Measurements from ENCODE around the gene CLSTN2.
A peak's percentile ranks its signal among the peaks of the same experiment; 100 is the strongest.

The CLSTN2 gene

GRCh38 chr3:140093742-140094141 lies 158.8 kb downstream of the CLSTN2 start:
- no peaks in the 10 kb centered on the region for H3K4me1 Mint-ChIP-seq
- H3K9me3 Mint-ChIP-seq, result peaks cover 4% of the 10 kb centered on the region
- ATAC-seq (ENCODE audit: low read depth) (no peak), DNase-seq (ENCODE audit: low spot score in 2 of 2) (no peak)
- no peak overlapping the region for H3K4me3 Mint-ChIP-seq
- no peaks in the 10 kb centered on the region for H3K36me3 Mint-ChIP-seq
- peaks cover 5% of the 10 kb centered on the region for H3K27me3 Mint-ChIP-seq
- H3K27ac Mint-ChIP-seq, result no peak overlapping the region

DNA sequence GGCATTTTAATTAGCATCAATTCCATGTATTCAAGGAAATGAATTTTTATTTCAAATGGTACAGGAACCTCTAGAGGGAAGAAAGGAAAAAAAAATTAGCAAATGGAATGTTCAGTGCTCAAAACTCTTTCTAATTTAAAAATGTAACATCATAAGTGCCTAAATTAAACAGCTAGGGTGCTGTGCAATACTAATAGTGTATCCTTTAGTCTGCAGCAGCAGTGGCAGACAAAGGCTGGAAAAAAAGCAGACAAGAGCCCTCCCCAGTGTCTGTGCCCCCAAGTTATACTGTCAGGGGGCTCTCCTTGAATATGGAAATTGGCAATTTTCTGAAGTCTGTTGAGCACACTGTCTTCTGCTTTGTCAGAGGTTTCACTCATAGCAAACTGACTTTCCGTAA lies 159.5 kb downstream of the CLSTN2 start:
- Mint-ChIP-seq H3K9me3 (peaks cover 4% of the 10 kb centered on the region), H3K27ac (no peak overlapping the region), H3K4me3 (no peak overlapping the region), H3K36me3 (no peaks in the 10 kb centered on the region), H3K4me1 (no peaks in the 10 kb centered on the region), H3K27me3 (peaks cover 5% of the 10 kb centered on the region)
- ATAC-seq (ENCODE audit: low read depth) (no peak), DNase-seq (ENCODE audit: low spot score in 2 of 2) (no peak)

DNA sequence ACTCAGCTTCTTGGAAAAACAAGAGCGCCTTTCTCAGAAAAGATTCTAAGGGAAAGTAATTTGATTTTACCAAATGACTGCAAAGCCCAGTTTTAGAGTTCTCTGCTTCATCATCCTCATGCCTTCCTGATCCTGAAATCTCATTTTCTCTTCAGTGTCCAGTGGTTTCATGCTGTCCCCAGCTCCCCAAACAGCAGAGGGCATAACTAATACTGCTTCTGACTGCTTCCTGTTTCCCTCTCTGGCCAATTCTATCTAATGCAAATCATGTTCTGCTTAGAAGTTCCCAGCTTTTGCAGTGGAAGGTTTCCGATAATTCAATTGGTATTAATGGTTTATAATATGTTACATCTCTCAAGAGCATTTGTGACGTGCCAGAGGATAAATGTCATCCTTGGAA lies 161.1 kb downstream of the CLSTN2 start:
- Mint-ChIP-seq H3K9me3 (peaks cover 2% of the 10 kb centered on the region), H3K27ac (no peak overlapping the region), H3K4me3 (no peak overlapping the region), H3K4me1 (no peaks in the 10 kb centered on the region), H3K36me3 (no peaks in the 10 kb centered on the region), H3K27me3 (peaks cover 1% of the 10 kb centered on the region)
- DNase-seq (ENCODE audit: low spot score in 2 of 2) (no peak), ATAC-seq (ENCODE audit: low read depth) (no peak)

DNA sequence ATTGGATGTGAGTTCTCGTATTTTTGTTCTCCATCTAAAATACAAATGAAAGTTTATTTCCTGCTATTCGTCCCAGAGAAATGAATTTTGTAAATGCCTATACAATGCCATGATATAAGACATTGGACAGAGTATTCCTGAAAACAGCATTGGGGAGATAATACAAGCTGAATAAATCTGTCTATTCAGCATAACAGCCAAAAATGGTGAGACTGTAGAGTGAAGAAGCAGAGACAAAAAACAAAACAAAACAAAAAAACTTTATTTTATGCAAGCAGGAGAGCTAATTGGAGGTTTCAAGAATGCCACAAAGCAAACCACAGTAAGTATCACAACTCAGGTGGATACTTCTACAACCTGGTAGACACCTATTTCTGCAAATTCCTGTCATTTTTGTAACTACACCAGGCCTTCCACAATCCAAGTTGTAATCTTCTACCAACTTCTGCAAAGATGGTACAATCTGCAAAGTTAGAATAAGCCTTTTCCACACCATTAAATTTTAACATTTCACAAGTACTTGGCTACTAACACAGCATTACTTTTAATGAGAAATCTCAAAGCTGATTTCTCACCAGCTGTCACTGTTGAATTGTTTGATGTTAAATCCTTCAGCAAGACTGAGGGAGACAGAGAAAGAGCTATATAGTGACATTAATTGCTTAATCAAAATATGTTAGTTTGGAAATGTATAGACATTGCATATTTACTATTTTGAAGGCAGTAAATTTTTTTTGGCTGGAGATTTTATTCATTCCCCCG lies 163.1 kb downstream of the CLSTN2 start:
- Mint-ChIP-seq H3K9me3 (peaks cover 2% of the 10 kb centered on the region), H3K27ac (no peak overlapping the region), H3K4me1 (no peaks in the 10 kb centered on the region), H3K27me3 (peaks cover 1% of the 10 kb centered on the region), H3K36me3 (no peaks in the 10 kb centered on the region), H3K4me3 (no peak overlapping the region)
- DNase-seq (ENCODE audit: low spot score in 2 of 2) (no peak), ATAC-seq (ENCODE audit: low read depth) (no peak)

- no peak overlapping the region for H3K27ac Mint-ChIP-seq
- H3K27me3 Mint-ChIP-seq, result peaks cover 1% of the 10 kb centered on the region
- H3K4me3 Mint-ChIP-seq, result no peak overlapping the region
- peaks cover 2% of the 10 kb centered on the region for H3K9me3 Mint-ChIP-seq
- no peak for DNase-seq (ENCODE audit: low spot score in 2 of 2)
- no peak for ATAC-seq (ENCODE audit: low read depth)
- no peaks in the 10 kb centered on the region for H3K4me1 Mint-ChIP-seq
- H3K36me3 Mint-ChIP-seq, result no peaks in the 10 kb centered on the region
Observed at GRCh38 chr3:140100479-140100878, 165.5 kb downstream of the CLSTN2 start.

DNA sequence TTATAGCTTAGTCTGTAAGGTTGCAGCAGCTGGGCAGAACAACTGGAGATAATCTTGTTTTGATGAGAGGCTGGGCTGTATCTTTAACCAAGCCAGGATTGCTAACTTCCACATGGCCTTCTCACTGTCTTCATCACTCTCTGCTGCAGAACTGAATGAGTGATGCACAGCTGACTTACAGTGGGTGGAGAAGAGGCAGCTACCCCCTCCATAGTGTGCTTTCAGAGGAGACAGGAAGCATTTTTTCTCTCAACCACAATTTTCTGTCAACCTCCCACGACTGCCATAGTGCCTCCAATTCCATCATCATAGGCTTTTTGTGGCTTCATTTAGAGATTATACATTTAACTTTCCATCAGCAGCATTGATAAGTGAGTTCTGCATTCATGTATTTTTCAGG lies 168.2 kb downstream of the CLSTN2 start:
- no peaks in the 10 kb centered on the region for H3K27me3 Mint-ChIP-seq
- H3K27ac Mint-ChIP-seq, result no peak overlapping the region
- DNase-seq (ENCODE audit: low spot score in 2 of 2) (no peak), ATAC-seq (ENCODE audit: low read depth) (no peak)
- no peaks in the 10 kb centered on the region for H3K9me3 Mint-ChIP-seq
- no peaks in the 10 kb centered on the region for H3K36me3 Mint-ChIP-seq
- no peaks in the 10 kb centered on the region for H3K4me1 Mint-ChIP-seq
- no peak overlapping the region for H3K4me3 Mint-ChIP-seq

- ATAC-seq (ENCODE audit: low read depth) (no peak), DNase-seq (ENCODE audit: low spot score in 2 of 2) (no peak)
- Mint-ChIP-seq H3K27ac (no peak overlapping the region), H3K36me3 (no peaks in the 10 kb centered on the region), H3K4me1 (no peaks in the 10 kb centered on the region), H3K4me3 (no peak overlapping the region), H3K27me3 (peaks cover 1% of the 10 kb centered on the region), H3K9me3 (no peaks in the 10 kb centered on the region)
Observed at GRCh38 chr3:140103986-140104645, 169.1 kb downstream of the CLSTN2 start.

- Mint-ChIP-seq H3K27me3 (peaks cover 5% of the 10 kb centered on the region), H3K27ac (no peak overlapping the region), H3K4me1 (no peaks in the 10 kb centered on the region), H3K4me3 (no peak overlapping the region), H3K36me3 (no peaks in the 10 kb centered on the region), H3K9me3 (no peaks in the 10 kb centered on the region)
- ATAC-seq (ENCODE audit: low read depth), result no peak
- DNase-seq (ENCODE audit: low spot score in 2 of 2), result no peak
Observed at GRCh38 chr3:140113996-140114788, 179.2 kb downstream of the CLSTN2 start.

DNA sequence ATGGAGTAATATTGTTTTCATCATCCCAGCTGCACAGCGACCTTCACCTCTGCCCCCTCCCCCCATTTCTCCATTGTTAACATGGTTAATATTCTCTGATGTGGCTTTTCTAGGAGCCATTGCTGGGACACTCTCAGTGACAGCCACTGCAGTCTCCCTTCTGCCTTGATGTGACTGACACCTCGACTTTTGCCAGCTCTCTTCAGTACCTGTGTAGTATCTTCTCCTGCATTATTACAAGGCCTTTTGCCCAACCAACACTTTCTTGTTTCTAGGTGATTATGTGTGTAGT lies 179.8 kb downstream of the CLSTN2 start:
- no peak for ATAC-seq (ENCODE audit: low read depth)
- no peaks in the 10 kb centered on the region for H3K36me3 Mint-ChIP-seq
- peaks cover 5% of the 10 kb centered on the region for H3K27me3 Mint-ChIP-seq
- no peak for DNase-seq (ENCODE audit: low spot score in 2 of 2)
- H3K4me1 Mint-ChIP-seq, result no peaks in the 10 kb centered on the region
- no peaks in the 10 kb centered on the region for H3K9me3 Mint-ChIP-seq
- no peak overlapping the region for H3K27ac Mint-ChIP-seq
- no peak overlapping the region for H3K4me3 Mint-ChIP-seq

DNA sequence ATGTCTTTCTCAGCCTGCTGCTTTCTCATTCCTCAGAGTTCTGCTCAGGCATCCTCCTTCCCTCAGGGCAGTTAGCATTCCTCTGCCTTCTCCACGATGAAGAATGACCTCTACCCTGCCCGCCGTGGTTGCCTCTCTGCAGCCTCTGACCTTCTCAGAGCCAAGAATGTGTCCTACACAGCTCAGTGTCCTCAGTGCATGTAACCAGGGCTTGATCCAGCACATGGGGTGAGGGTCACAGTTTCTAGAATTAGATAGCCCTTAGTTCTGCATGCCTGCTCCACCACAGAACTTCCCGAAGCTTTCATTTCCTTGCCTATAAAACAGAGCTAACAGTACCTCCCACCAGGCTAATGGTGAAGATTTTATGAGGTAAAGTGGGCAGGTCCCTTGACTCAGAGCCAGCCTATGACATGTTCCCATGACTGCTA lies 182.1 kb downstream of the CLSTN2 start:
- Mint-ChIP-seq H3K4me3 (no peak overlapping the region), H3K4me1 (no peaks in the 10 kb centered on the region), H3K27ac (no peak overlapping the region)

DNA sequence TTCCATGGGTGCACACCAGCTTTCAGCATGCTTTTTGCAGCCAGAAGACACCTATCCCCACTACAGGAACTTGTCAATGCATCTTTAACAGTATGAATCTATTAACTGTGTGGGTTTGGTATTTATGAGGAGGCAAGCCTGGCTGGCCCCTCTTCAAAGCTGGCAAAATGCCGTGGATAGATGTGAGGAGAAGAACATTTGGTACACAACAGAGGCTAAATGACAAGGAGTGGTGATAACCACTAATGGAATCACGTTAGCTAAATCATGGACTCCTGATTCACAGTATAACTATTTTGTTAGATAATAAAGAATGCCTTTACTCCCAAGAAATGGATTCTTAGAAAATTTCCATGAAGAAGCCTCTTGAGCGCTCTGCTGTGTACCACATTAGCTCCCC lies 187.2 kb downstream of the CLSTN2 start:
- H3K4me1 Mint-ChIP-seq, result no peaks in the 10 kb centered on the region
- no peaks in the 10 kb centered on the region for H3K36me3 Mint-ChIP-seq
- H3K9me3 Mint-ChIP-seq, result no peaks in the 10 kb centered on the region
- no peak for ATAC-seq (ENCODE audit: low read depth)
- DNase-seq (ENCODE audit: low spot score in 2 of 2), result no peak
- H3K27ac Mint-ChIP-seq, result no peak overlapping the region
- H3K27me3 Mint-ChIP-seq, result peaks cover 1% of the 10 kb centered on the region
- H3K4me3 Mint-ChIP-seq, result no peak overlapping the region

More for the DNA sequence above, 182.1 kb downstream of the CLSTN2 start:
- ATAC-seq (ENCODE audit: low read depth), result no peak
- Mint-ChIP-seq H3K9me3 (no peaks in the 10 kb centered on the region), H3K36me3 (no peaks in the 10 kb centered on the region), H3K27me3 (peaks cover 4% of the 10 kb centered on the region)
- no peak for DNase-seq (ENCODE audit: low spot score in 2 of 2)

GRCh38 chr3:140128217-140128616 lies 193.2 kb downstream of the CLSTN2 start:
- Mint-ChIP-seq H3K4me3 (no peak overlapping the region), H3K27ac (no peak overlapping the region), H3K27me3 (no peaks in the 10 kb centered on the region), H3K9me3 (no peaks in the 10 kb centered on the region), H3K4me1 (no peaks in the 10 kb centered on the region), H3K36me3 (no peaks in the 10 kb centered on the region)
- no peak for DNase-seq (ENCODE audit: low spot score in 2 of 2)
- no peak for ATAC-seq (ENCODE audit: low read depth)

- Mint-ChIP-seq H3K27ac (no peak overlapping the region), H3K36me3 (no peaks in the 10 kb centered on the region), H3K4me1 (no peaks in the 10 kb centered on the region), H3K9me3 (no peaks in the 10 kb centered on the region), H3K4me3 (no peak overlapping the region), H3K27me3 (no peaks in the 10 kb centered on the region)
- no peak for ATAC-seq (ENCODE audit: low read depth)
- peak in 1 of 2 donors; percentile 10 for DNase-seq (ENCODE audit: low spot score in 2 of 2)
Observed at GRCh38 chr3:140128631-140129030, 193.6 kb downstream of the CLSTN2 start.

DNA sequence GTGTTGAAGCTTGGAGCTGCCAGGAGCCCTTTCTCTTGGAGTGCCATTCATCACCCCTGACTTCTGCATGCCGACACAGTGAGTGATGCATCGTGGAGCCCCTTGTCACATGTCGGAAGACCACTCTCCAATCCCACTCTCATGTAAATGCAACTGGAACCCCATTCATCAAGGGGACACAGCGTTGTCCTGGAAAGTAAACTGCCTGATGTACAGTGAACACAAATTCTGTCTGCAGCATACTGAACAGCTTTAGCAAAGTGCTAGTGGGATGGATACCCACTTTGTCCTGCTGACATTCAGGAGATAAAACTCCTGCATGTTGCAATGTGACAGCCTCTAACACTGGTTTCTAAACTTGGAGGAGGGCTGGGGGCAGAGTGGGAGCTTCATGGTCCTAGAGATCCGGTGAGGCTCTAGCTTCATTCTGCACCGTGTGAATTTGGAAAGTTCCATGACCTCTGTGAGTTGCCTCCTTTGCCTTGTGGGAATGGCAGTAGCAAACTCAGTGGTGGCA lies 194.8 kb downstream of the CLSTN2 start:
- Mint-ChIP-seq H3K9me3 (no peaks in the 10 kb centered on the region), H3K4me3 (no peak overlapping the region), H3K36me3 (no peaks in the 10 kb centered on the region), H3K4me1 (no peaks in the 10 kb centered on the region), H3K27ac (no peak overlapping the region), H3K27me3 (no peaks in the 10 kb centered on the region)
- DNase-seq (ENCODE audit: low spot score in 2 of 2) (no peak), ATAC-seq (ENCODE audit: low read depth) (no peak)
